ENCODE results near the gene PBLD.
"Not testable (repeated sequence)": the region's sequence is repeated elsewhere in the genome, so short reads cannot be mapped to it uniquely, and the experiment has no call there.

Gene PBLD

DNA sequence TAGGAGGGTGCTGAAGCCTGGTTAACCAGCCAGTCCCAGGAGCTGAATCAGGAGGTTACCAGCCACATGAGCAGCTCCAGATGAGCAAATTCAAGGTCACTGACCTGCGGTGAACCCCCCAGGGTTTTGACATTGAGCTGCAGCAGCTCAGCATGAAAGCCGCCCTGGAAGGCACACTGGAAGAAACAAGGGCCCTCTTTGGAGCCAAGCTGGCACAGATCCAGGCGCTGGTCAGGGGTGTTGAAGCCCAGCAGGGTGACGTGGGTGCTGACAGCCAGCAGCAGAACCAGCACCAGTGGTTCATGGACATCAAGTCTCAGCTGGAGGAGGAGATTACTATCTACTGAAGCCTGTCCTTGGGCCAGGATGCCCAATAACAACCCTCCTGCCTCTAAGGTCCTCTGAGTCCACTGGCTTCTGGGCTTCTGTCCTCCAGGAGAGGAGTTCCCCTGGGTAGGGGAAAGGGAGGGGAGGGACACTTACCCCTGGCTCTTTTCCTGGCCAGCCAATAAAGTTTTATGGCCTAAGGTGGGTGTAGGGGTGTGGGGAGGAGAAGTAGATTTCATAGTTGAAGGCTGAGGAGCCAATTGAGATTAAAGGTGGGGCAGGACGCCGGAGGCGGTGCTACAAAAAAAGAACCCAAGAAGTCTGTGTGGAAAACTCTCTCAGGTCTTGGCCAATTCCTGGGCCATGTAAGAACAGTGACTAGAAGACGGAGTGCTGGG, 71.4 kb downstream of the PBLD start:
- H3K4me3 ChIP-seq (ENCODE audit: low read depth in 1 of 2, low read length in 2 of 2) = no peak overlapping the region
- H3K27me3 ChIP-seq (ENCODE audit: control insufficient read depth in 1 of 2, insufficient read depth in 2 of 2, low read length in 2 of 2) = no peaks in the 10 kb centered on the region
- no peak overlapping the region for H3K27ac ChIP-seq (ENCODE audit: low read depth, low read length)
- H3K36me3 ChIP-seq (ENCODE audit: control insufficient read depth in 1 of 2, insufficient read depth in 2 of 2, low read length in 2 of 2) = peaks cover 0 to 12% of the 10 kb centered on the region in 2 donors
- H3K9me3 ChIP-seq (ENCODE audit: control insufficient read depth in 1 of 2, low read length in 2 of 2) = peaks cover 0 to 5% of the 10 kb centered on the region in 2 donors
- H3K9ac ChIP-seq (ENCODE audit: low read depth in 1 of 2, low read length in 2 of 2) = no peak overlapping the region
- no peaks in the 10 kb centered on the region for H3K4me1 ChIP-seq (ENCODE audit: control insufficient read depth in 1 of 2, insufficient read depth in 2 of 2, low read length in 2 of 2)

DNA sequence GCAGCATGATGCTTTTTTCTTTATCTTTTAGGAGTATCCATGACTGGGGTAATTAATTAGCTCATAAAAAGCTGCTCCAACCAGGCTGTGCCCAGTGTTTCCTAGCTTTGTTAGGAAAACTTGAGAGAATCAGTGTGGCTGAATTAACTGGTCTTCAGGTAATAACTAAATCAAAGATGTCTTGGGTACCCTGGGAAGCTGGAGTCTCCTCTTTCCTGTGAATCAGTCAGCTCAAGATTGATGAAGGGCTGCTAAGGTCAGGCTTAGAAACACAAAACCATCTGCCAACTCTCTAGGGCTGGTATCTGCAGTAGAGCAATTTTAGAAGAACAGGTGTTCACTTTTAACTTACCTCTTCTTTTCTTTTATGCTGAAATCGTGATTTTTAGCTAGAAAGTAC, 79.4 kb downstream of the PBLD start:
- H3K4me1 ChIP-seq (ENCODE audit: control insufficient read depth in 1 of 2, insufficient read depth in 2 of 2, low read length in 2 of 2) = no peaks in the 10 kb centered on the region
- H3K9ac ChIP-seq (ENCODE audit: low read depth in 1 of 2, low read length in 2 of 2) = no peak overlapping the region
- no peaks in the 10 kb centered on the region for H3K9me3 ChIP-seq (ENCODE audit: control insufficient read depth in 1 of 2, low read length in 2 of 2)
- H3K36me3 ChIP-seq (ENCODE audit: control insufficient read depth in 1 of 2, insufficient read depth in 2 of 2, low read length in 2 of 2) = no peaks in the 10 kb centered on the region
- no peaks in the 10 kb centered on the region for H3K27me3 ChIP-seq (ENCODE audit: control insufficient read depth in 1 of 2, insufficient read depth in 2 of 2, low read length in 2 of 2)
- H3K4me3 ChIP-seq (ENCODE audit: low read depth in 1 of 2, low read length in 2 of 2) = no peak overlapping the region
- no peak overlapping the region for H3K27ac ChIP-seq (ENCODE audit: low read depth, low read length)

DNA sequence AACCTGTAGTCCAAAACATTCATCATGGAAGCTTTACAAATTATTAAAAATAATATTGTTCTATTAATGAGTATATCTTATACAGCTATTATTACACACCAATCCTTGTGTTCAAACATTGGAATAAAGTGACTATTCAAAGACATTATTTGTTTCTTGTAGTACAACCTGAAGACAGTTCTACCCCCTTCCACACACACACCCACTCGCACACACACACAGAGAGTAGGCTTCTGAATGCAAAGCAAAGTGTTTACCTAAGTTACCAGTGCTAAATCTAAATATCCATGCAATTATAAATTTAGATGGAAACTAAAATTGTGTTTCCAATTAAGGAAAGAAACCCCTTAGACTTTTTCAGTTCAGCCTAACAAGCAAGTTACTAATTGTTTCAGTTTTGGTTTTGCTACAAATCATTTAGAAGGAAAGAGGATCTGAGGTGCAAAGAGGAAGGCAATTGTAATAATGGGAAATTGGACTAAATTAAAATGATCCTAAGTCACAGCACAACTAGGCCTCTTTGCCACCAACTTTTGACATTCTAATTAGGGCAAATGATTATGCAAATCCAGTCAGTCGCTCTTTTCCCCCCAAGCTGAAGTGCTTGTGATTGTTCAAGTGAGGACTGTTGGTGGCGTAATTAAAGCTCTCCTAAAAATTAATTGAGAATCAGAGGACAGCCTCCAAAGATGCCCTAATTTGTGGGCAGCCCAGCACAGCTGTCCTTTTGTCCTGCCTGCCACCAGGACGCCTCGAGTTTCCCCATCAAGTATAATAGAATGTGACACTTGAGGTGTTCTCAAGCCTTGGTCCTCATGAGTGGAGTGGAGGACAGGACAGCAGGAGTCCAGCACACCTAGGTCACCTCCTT, 80.9 kb downstream of the PBLD start:
- Histone ChIP-seq H3K36me3 (ENCODE audit: control insufficient read depth in 1 of 2, insufficient read depth in 2 of 2, low read length in 2 of 2) (no peaks in the 10 kb centered on the region), H3K4me3 (ENCODE audit: low read depth in 1 of 2, low read length in 2 of 2) (no peak overlapping the region), H3K4me1 (ENCODE audit: control insufficient read depth in 1 of 2, insufficient read depth in 2 of 2, low read length in 2 of 2) (no peaks in the 10 kb centered on the region), H3K9ac (ENCODE audit: low read depth in 1 of 2, low read length in 2 of 2) (no peak overlapping the region), H3K9me3 (ENCODE audit: control insufficient read depth in 1 of 2, low read length in 2 of 2) (no peaks in the 10 kb centered on the region), H3K27me3 (ENCODE audit: control insufficient read depth in 1 of 2, insufficient read depth in 2 of 2, low read length in 2 of 2) (no peaks in the 10 kb centered on the region), H3K27ac (ENCODE audit: low read depth, low read length) (no peak overlapping the region)

DNA sequence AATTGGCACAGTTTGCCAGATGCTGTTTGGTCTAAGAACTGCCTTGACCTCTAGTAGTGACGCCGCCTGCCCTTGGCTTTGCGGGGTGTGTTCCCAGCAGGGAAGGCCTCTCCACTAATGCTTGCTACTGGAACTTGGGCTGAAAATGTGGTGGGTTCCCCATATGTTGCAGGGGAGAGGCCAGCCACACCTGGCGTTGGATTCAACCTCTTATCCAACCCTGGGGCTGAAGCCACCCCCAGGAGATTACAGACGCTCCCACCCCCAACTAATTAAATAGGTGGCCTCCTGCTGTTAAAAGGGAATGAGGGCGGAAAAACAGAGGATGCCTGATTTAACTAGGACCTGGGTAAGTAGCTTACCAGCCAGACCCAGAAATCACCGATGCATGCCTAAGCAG, 81.6 kb downstream of the PBLD start:
- H3K27me3 ChIP-seq (ENCODE audit: control insufficient read depth in 1 of 2, insufficient read depth in 2 of 2, low read length in 2 of 2) = no peaks in the 10 kb centered on the region
- H3K4me3 ChIP-seq (ENCODE audit: low read depth in 1 of 2, low read length in 2 of 2) = no peak overlapping the region
- H3K27ac ChIP-seq (ENCODE audit: low read depth, low read length) = no peak overlapping the region
- H3K36me3 ChIP-seq (ENCODE audit: control insufficient read depth in 1 of 2, insufficient read depth in 2 of 2, low read length in 2 of 2) = no peaks in the 10 kb centered on the region
- H3K4me1 ChIP-seq (ENCODE audit: control insufficient read depth in 1 of 2, insufficient read depth in 2 of 2, low read length in 2 of 2) = no peaks in the 10 kb centered on the region
- no peaks in the 10 kb centered on the region for H3K9me3 ChIP-seq (ENCODE audit: control insufficient read depth in 1 of 2, low read length in 2 of 2)
- no peak overlapping the region for H3K9ac ChIP-seq (ENCODE audit: low read depth in 1 of 2, low read length in 2 of 2)

DNA sequence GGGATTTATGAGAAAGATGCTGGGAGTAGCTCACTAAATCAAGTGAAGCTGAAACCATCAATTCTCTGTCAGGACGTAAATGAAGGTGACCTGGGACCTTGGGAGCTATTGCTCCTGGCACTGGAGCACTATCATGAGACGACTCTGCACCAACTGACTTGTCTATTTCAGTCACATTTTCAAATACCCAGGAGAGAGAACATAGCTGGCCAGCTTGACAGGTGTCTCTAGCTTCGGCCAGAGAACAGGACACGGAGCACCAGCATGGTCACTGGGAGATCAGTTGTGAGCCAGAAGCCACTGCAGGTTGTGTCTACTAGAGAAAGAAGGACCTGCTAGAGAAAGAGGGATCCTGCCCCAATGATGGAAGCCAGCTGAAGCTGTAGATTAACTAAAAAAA, 83.4 kb downstream of the PBLD start:
- no peaks in the 10 kb centered on the region for H3K4me1 ChIP-seq (ENCODE audit: control insufficient read depth in 1 of 2, insufficient read depth in 2 of 2, low read length in 2 of 2)
- no peak overlapping the region for H3K27ac ChIP-seq (ENCODE audit: low read depth, low read length)
- H3K9me3 ChIP-seq (ENCODE audit: control insufficient read depth in 1 of 2, low read length in 2 of 2) = no peaks in the 10 kb centered on the region
- no peaks in the 10 kb centered on the region for H3K36me3 ChIP-seq (ENCODE audit: control insufficient read depth in 1 of 2, insufficient read depth in 2 of 2, low read length in 2 of 2)
- no peak overlapping the region for H3K4me3 ChIP-seq (ENCODE audit: low read depth in 1 of 2, low read length in 2 of 2)
- H3K9ac ChIP-seq (ENCODE audit: low read depth in 1 of 2, low read length in 2 of 2) = no peak overlapping the region
- no peaks in the 10 kb centered on the region for H3K27me3 ChIP-seq (ENCODE audit: control insufficient read depth in 1 of 2, insufficient read depth in 2 of 2, low read length in 2 of 2)

DNA sequence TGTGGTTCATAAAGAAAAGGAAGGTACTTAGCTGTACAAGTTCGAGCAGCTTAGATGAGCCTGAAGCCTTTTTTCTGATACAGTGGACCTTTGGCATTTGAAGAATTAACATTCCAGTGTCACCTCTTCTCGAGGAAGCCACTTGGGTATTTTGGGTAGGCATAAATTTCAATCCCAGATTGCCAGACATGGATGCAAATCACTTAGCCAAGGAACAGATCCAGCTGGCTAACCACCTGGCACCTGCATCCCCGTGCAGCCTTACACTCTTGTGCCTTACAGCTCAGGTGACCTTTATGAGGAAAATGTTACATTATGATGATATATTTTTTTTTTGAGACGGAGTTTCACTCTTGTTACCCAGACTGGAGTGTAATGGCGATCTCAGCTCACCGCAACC, 84.8 kb downstream of the PBLD start:
- Histone ChIP-seq H3K4me3 (ENCODE audit: low read depth in 1 of 2, low read length in 2 of 2) (no peak overlapping the region), H3K36me3 (ENCODE audit: control insufficient read depth in 1 of 2, insufficient read depth in 2 of 2, low read length in 2 of 2) (no peaks in the 10 kb centered on the region), H3K9me3 (ENCODE audit: control insufficient read depth in 1 of 2, low read length in 2 of 2) (no peaks in the 10 kb centered on the region), H3K27ac (ENCODE audit: low read depth, low read length) (no peak overlapping the region), H3K4me1 (ENCODE audit: control insufficient read depth in 1 of 2, insufficient read depth in 2 of 2, low read length in 2 of 2) (no peaks in the 10 kb centered on the region), H3K9ac (ENCODE audit: low read depth in 1 of 2, low read length in 2 of 2) (no peak overlapping the region), H3K27me3 (ENCODE audit: control insufficient read depth in 1 of 2, insufficient read depth in 2 of 2, low read length in 2 of 2) (no peaks in the 10 kb centered on the region)

- H3K4me3 ChIP-seq (ENCODE audit: low read depth in 1 of 2, low read length in 2 of 2); H3K9me3 ChIP-seq (ENCODE audit: control insufficient read depth in 1 of 2, low read length in 2 of 2); H3K27me3 ChIP-seq (ENCODE audit: control insufficient read depth in 1 of 2, insufficient read depth in 2 of 2, low read length in 2 of 2); H3K27ac ChIP-seq (ENCODE audit: low read depth, low read length); H3K4me1 ChIP-seq (ENCODE audit: control insufficient read depth in 1 of 2, insufficient read depth in 2 of 2, low read length in 2 of 2); H3K36me3 ChIP-seq (ENCODE audit: control insufficient read depth in 1 of 2, insufficient read depth in 2 of 2, low read length in 2 of 2); H3K9ac ChIP-seq (ENCODE audit: low read depth in 1 of 2, low read length in 2 of 2): not testable (repeated sequence)
Observed at GRCh38 chr10:68246397-68246796, 86.3 kb downstream of the PBLD start.

- no peak overlapping the region for H3K27ac ChIP-seq (ENCODE audit: low read depth, low read length)
- H3K36me3 ChIP-seq (ENCODE audit: control insufficient read depth in 1 of 2, insufficient read depth in 2 of 2, low read length in 2 of 2) = no peaks in the 10 kb centered on the region
- H3K9me3 ChIP-seq (ENCODE audit: control insufficient read depth in 1 of 2, low read length in 2 of 2) = no peaks in the 10 kb centered on the region
- H3K4me3 ChIP-seq (ENCODE audit: low read depth in 1 of 2, low read length in 2 of 2) = no peak overlapping the region
- no peaks in the 10 kb centered on the region for H3K27me3 ChIP-seq (ENCODE audit: control insufficient read depth in 1 of 2, insufficient read depth in 2 of 2, low read length in 2 of 2)
- no peak overlapping the region for H3K9ac ChIP-seq (ENCODE audit: low read depth in 1 of 2, low read length in 2 of 2)
- H3K4me1 ChIP-seq (ENCODE audit: control insufficient read depth in 1 of 2, insufficient read depth in 2 of 2, low read length in 2 of 2) = no peaks in the 10 kb centered on the region
Observed at GRCh38 chr10:68242051-68242450, 90.7 kb downstream of the PBLD start.

GRCh38 chr10:68239596-68240150, 93.1 kb downstream of the PBLD start:
- Histone ChIP-seq H3K4me3 (ENCODE audit: low read depth in 1 of 2, low read length in 2 of 2) (no peak overlapping the region), H3K9ac (ENCODE audit: low read depth in 1 of 2, low read length in 2 of 2) (no peak overlapping the region), H3K27me3 (ENCODE audit: control insufficient read depth in 1 of 2, insufficient read depth in 2 of 2, low read length in 2 of 2) (no peaks in the 10 kb centered on the region), H3K36me3 (ENCODE audit: control insufficient read depth in 1 of 2, insufficient read depth in 2 of 2, low read length in 2 of 2) (no peaks in the 10 kb centered on the region), H3K4me1 (ENCODE audit: control insufficient read depth in 1 of 2, insufficient read depth in 2 of 2, low read length in 2 of 2) (no peaks in the 10 kb centered on the region), H3K9me3 (ENCODE audit: control insufficient read depth in 1 of 2, low read length in 2 of 2) (no peaks in the 10 kb centered on the region), H3K27ac (ENCODE audit: low read depth, low read length) (no peak overlapping the region)

GRCh38 chr10:68239069-68239468, 93.7 kb downstream of the PBLD start:
- Histone ChIP-seq H3K27ac (ENCODE audit: low read depth, low read length) (no peak overlapping the region), H3K27me3 (ENCODE audit: control insufficient read depth in 1 of 2, insufficient read depth in 2 of 2, low read length in 2 of 2) (no peaks in the 10 kb centered on the region), H3K4me1 (ENCODE audit: control insufficient read depth in 1 of 2, insufficient read depth in 2 of 2, low read length in 2 of 2) (no peaks in the 10 kb centered on the region), H3K9ac (ENCODE audit: low read depth in 1 of 2, low read length in 2 of 2) (no peak overlapping the region), H3K9me3 (ENCODE audit: control insufficient read depth in 1 of 2, low read length in 2 of 2) (no peaks in the 10 kb centered on the region), H3K36me3 (ENCODE audit: control insufficient read depth in 1 of 2, insufficient read depth in 2 of 2, low read length in 2 of 2) (no peaks in the 10 kb centered on the region), H3K4me3 (ENCODE audit: low read depth in 1 of 2, low read length in 2 of 2) (no peak overlapping the region)
